NCI-H1092 (cell line): Measurements from ENCODE around the gene PDCL3.

Source experiments
- DNase-seq: peaks from one replicate; lab custom pipeline; 2025; lab: John Stamatoyannopoulos, UW

The PDCL3 gene

DNA sequence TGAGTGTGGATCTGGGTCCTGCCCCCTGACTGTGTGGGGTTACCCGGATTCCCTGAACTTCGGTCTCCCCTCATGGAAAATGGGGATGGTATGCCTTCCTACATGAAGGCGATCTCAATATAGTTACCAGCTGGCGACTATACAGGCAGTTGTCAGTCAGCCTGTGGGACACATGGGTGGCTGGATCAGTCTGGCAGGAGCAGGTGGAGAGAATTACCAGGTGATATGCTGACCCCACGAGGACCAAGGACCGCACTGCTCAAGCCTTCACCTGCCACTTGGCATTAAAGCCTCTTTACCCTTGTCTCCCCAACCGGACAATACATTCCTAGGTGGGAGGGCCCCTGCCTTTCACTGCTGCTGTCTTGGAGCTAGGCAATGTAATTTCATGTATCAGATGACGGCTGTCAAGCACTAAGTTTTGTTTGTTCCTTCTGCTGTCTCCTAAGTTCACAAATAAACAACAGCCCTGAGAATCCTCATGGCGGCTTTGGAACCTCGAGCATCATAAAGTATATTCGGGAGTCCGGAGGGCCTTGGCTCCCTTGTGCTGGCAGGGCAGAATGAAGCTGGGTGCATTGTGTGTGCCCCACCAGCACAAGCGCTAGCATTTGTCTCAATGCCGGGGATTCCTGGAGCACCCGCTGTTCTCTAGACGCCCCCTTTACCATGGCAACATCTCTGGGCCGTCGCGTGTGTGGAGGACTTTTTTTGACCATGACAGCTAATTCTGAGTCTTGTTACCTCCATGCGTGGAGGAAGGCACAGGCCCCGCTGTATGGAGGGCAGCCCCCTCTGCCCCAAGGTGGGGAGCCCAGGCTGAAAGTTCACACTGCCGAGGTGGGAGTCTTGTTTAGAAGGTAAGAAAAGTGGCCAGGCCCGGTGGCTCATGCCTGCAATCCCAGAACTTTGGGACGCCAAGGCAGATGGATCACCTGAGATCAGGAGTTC is 48.6 kb downstream of the PDCL3 start:
- no peak for DNase-seq

DNA sequence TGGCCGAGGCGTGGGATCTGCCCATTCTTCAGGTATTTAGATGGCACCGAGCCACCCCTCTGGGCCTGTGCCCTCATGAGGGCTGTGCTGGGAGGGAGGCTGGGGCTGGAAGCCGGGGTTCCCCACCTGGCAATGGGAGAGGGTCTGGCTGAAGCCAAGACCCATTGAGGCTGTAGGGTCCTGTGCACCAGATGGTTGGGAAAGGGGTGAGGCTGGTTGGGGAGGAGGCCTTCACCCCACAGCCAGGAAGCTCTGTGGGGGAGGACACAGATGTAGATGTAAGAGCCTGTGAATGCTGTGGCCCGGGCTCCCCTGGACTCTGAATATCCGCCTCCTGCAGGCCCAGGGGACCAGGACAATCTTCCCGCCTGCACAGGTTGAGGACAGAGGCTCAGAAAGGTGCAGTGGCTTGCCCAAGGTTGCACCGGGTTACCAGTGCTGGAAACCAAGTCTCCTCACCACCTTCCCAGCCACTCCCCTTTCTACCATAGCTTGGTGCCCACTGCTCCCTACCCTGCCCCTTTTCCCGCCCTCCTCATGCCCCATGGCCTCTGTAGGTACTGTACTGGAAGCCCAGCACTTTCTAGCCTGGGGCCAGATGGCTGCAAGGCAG is 49.7 kb downstream of the PDCL3 start:
- DNase-seq = no peak

DNA sequence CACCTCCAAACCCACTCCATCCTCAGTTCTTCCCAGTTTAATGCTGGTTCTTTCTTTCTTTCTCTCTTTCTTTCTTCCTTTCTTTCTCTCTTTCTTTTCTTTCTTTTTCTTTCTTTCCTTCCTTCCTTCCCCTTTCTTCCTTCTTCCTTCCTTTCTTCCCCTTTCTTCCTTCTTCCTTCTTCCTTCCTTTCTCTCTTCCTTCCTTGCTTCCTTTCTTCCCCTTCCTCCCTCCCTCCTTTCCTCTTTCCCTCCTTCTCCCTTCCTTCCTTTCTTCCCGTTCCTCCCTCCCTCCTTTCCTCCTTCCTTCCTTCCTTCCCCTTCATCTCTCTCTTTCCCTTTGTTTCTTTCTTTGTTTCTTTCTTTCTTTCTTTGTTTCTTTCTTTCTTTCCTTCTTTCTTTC is 50.9 kb downstream of the PDCL3 start:
- DNase-seq = no peak

DNA sequence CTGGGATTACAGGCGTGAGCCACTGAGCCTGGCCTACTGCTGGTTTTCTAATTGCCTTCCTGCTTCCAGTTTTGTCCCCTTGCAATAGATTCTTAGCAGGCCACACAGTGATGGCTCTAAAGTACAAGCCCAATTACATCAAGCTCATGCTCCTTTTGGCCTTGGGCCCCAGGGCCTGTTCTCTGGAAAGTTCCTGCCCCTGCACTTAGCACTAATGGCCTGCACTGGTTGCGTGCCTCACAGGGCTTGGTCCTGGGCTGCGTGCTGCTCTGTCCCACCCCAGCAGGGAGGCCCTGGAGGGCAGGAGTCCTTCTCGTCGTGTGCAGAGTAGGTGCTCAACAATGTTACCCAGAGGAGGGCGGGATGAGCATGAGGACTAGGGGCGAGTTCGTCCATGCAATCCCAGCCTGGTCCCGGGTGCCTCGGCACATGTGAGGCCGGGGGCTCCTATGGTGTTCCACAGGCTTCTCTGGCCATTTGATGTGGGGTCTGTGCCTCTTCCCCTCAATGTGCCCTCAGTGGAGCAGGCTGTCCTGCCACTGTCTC is 51.7 kb downstream of the PDCL3 start:
- no peak for DNase-seq

DNA sequence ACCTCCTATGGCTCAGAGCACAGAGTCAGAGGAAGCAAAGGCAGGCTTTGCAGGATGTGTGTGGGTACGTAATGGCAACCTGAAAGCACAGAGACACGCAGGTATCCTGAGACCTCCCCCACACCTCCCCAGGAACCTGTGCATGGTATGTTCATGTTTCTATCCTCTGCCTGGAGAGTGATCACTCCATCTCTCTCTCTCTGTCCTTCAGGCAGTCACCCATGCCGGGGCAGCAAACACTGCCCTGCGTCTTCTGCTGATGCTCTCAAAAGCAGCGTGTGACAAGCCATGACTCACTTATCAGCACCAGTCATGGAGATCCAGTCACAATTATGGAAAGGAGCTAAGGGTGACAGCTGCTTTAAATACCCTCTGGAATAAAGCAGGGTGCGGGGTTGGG is 52.7 kb downstream of the PDCL3 start:
- no peak for DNase-seq

DNA sequence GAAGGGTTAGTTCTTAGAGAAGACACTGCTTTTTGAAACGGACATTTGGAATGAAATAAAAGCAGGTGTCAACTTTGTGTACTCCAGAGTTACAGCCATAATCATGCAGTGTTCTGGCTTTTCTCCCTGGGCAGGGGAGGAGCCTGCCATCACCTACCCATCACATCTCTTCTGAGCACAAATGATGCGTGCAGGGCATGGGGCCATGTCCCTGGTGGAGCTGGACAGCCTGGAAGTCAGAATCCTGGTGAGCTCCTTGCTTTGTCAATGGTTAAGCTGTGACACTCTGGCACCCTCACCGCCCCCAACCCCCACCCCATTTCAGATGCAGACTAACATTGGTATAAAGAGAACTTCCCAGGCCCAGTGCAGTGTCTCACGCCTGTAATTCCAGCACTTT is 53.1 kb downstream of the PDCL3 start:
- no peak for DNase-seq

DNA sequence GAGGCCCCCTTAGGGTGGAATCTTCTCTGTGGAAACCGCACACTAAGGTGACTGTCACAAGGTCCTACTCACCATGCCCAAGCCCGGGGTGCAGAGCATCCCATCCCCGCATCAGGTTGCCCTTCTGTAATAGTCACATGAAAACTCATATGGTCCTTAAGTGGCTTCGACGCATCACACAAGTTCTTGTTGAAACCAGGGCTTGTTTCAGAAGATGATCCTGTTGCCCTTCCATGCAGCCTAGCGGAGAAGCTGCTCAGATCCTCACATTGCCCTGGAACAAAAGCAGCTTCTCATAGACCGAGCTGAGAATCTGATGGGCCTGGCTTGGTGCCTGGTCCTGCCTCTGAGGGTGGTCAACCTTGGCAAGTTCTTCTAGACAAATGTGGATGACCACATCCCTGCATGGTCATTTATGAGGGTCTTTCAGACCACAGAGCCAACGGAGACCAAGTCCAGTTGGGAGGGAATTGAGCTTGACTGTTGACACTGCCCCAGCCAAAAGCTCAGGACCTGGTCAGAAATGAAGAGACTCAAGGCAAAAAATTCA is 54.1 kb downstream of the PDCL3 start:
- no peak for DNase-seq

DNA sequence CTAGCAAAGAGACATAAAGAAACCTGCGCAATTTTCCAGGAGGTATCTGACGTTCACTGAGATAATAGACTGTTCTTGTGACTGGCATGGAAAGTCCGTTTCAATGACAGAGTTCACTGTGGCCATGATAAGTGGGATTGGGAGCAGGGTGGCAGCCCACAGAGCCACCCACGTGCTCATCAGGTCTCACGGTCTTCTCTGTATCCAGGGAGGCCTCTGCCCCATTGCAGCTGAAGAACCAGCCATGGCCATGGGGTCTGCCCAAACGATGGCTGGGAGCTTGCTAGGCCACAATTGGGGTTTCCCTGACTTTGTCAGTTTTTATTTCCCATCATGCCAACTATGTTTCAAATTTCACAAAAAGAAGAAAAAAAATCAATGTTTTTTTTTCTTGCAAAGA is 57.2 kb downstream of the PDCL3 start:
- no peak for DNase-seq

DNA sequence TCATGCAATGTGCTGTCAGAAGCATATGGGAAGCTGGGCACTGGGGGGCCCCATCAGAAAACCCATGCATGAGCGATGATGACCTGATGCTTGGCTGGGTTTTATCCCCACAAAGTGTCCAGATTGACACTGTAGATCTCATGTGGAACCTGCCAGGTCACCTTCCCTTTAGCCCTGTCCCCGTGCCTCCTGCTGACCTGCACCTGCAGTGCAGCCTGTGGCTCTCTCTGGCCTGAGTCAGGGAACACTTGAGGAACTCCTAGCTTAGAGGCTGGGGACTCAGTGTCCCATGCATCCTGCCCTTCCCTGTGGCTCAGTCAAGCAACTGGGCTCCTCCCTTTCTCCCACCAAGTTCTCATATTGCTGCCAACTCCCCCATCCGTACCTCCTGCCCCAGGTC is 57.7 kb downstream of the PDCL3 start:
- DNase-seq = no peak

DNA sequence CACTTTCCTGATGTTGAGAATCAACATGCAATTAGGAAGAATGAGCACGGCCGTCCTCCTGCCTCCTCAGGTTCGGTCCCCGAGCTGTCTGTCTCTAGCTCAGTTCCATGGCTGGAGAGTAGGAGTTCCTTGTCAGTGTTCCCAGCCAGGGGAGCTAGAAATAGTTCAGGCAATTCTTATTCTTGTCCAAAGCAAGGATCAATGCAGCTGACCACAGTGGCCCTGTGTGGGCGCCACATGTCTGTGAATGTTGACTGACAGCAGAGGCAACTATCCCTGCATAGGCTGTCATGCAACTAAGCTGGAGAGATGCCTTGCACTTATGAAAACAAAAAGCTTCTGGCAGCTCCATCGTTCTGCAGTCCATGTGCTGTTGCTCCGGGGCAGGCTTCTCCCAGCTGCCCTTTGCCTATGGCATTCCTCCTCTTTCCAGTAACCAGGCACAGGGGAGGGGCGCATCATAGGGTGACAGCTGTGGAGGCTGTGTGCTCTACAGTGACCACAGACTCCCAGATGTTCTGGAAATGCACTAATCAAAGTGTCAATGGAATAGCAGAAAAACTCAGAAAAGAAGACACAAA is 58.7 kb downstream of the PDCL3 start:
- no peak for DNase-seq

DNA sequence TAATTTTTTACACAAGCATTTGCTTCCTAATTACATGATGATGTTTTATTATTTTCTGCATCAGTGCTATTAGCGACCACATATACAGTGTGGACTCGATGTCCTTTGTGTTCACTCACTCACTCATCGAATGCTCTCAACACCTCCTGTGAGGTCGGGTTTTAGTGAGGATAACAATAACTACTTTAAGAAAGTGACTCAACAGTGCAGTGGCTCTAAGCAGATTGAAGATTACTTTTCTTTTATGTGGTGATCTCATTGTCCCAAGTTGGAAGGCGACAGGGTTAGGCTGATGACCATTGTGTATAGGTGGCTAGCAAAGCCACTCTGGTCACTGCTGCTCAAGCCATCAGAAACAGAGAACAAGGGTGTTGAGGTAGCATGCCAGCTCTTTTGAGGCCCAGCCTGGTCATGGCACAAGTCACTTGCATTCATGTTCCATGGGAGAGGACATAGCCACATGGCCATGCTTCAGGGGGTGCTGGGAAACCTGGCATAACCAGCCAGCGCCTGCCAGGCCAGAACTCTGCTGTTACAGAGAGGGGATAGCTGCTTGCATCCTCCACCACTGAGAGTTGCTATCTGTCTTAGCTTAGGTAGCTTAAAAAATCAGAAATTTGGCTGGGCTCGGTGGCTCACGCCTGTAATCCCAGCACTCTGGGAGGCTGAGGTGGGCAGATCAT is 60.4 kb downstream of the PDCL3 start:
- DNase-seq = no peak

DNA sequence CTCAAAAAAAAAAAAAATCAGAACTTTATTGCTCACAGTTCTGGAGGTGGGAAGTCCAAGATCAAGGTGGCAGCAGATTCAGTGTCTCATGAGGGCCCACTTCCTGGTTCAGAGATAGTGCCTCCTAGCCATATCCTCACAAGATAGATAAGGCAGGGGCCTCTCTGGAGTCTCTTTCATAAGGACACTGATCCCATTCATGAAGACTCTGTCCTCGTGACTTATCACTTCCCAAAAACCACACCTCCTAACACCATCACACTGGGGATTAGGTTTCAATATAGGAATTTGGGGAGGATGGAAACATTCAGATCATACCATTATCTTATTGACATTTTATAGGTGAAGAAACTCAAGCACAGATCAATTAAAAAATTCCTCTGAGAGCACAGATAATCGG is 61.1 kb downstream of the PDCL3 start:
- no peak for DNase-seq

DNA sequence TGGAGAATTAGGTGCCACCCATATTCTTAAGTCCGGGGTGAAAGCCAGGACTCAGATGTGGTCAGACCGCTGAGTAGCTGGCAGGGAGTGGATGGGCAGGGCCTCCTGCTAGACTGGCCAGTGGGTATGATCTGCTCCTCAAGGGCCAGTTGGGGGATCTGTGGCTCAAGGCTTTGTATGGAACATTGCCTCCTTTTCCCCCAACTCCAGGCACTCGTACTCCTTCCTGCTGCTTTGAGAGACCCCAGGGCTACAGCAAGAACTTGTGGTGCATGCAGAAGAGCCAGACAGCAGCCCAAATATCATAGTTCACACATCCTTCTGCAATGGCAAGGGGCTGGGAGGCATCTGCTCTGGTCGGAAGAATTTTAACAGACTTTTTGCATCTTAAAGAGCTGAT is 61.7 kb downstream of the PDCL3 start:
- DNase-seq = no peak

DNA sequence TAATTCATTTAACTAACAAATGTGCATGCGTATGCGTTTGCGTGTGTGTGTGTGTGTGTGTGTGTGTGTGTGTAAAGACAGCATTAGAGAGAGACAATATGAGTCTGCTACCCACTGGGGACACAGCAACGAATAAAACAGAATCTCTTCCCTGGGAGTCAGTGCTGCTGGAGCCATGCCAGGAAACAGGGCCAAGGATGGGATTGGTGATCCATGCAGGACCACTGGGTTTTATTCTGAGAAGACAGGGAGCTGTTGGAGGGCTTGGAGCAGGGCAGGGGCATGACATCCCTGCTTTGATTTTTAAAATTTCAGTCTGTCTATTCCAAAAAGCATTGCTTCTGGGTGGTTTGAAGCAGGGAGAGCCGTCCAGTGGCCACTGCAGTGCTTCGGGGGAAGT is 62.9 kb downstream of the PDCL3 start:
- no peak for DNase-seq
